COLO829 (cell line): ENCODE results near the gene MT1B.
"Not testable (repeated sequence)": the region's sequence is repeated elsewhere in the genome, so short reads cannot be mapped to it uniquely, and the experiment has no call there.

Experiments used
- DNase-seq: peaks from one replicate; pipeline ENCODE4 v3.0.0; 2012; ENCODE audit warnings: low spot score

MT1B gene

GRCh38 chr16:56620339-56620897 lies 31.3 kb upstream of the MT1B start:
- DNase-seq, result no peak

- not testable (repeated sequence) for DNase-seq
Measured at GRCh38 chr16:56621665-56622445, 29.8 kb upstream of the MT1B start.

GRCh38 chr16:56623184-56623583 lies 28.5 kb upstream of the MT1B start:
- not testable (repeated sequence) for DNase-seq

GRCh38 chr16:56623637-56624036 lies 28.0 kb upstream of the MT1B start:
- DNase-seq, result no peak

- no peak for DNase-seq
Measured at GRCh38 chr16:56625140-56625942, 26.3 kb upstream of the MT1B start, which contains the start of gene MT1E. Gene MT1E, plus strand, starts transcription at chr16:56625781. Its CDS starts 71 bp downstream, at chr16:56625852.

GRCh38 chr16:56625943-56626654 lies 25.6 kb upstream of the MT1B start:
- no peak for DNase-seq

GRCh38 chr16:56626685-56627084 lies 25.0 kb upstream of the MT1B start:
- no peak for DNase-seq

- DNase-seq, result no peak
Measured at GRCh38 chr16:56628486-56629350, 23.0 kb upstream of the MT1B start.

- no peak for DNase-seq
Measured at GRCh38 chr16:56629531-56629930, 22.2 kb upstream of the MT1B start.

GRCh38 chr16:56630134-56630533 lies 21.6 kb upstream of the MT1B start:
- no peak for DNase-seq

GRCh38 chr16:56631197-56631596 lies 20.5 kb upstream of the MT1B start:
- no peak for DNase-seq

- no peak for DNase-seq
Measured at GRCh38 chr16:56631832-56632155, 19.9 kb upstream of the MT1B start.

- DNase-seq, result no peak
Measured at GRCh38 chr16:56632156-56632847, 19.4 kb upstream of the MT1B start, which contains the start of gene MT1M. Gene MT1M, plus strand, starts transcription at chr16:56632659. Its CDS starts 73 bp downstream, at chr16:56632732.

GRCh38 chr16:56632848-56633365 lies 18.8 kb upstream of the MT1B start:
- no peak for DNase-seq

GRCh38 chr16:56633535-56633934 lies 18.2 kb upstream of the MT1B start:
- DNase-seq, result no peak

GRCh38 chr16:56634715-56635440 lies 16.8 kb upstream of the MT1B start:
- DNase-seq, result no peak

- DNase-seq, result no peak
Measured at GRCh38 chr16:56635441-56635967, 16.2 kb upstream of the MT1B start.

- DNase-seq, result no peak
Measured at GRCh38 chr16:56636616-56637413, 14.9 kb upstream of the MT1B start.
